ENCODE data around the gene FXYD6.
"Not testable (repeated sequence)": the region's sequence is repeated elsewhere in the genome, so short reads cannot be mapped to it uniquely, and the experiment has no call there.

The FXYD6 gene

DNA sequence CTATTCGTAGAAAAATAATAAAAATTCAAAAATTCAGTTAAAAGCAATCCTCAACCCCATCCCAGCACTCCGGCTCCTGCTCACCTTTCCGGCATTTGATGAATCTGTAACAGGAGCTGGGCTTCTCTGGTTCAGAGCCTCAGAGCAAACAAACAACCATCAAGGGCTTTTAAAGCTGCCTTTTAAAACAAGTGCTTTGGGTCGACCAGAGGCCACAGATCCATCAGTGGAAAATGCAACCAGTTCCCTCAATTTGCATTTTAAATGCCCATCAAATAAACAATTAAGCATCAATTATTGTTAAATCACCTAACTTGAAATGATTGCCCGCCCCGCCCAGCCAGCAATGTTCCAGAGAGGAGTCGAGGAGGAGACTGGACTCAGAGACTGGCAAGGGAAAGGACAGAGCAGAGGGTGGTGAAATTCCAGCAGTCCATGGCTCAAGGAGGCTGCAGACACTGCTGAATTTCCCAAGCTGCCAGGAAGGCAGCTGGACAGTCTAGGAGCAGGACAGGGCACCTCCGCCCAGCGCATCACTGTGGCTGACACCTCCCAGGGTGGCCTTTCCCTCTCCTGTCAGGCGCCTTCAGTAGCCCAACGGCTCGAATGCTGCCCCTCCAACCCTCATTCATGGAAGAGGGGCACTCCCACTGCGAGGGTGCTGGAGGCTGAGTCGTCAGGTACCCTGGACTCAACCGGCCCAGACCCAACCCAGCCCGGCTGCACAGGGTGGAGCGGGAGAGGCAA is 7.5 kb downstream of the FXYD6 start:
- no peak for DNase-seq

DNA sequence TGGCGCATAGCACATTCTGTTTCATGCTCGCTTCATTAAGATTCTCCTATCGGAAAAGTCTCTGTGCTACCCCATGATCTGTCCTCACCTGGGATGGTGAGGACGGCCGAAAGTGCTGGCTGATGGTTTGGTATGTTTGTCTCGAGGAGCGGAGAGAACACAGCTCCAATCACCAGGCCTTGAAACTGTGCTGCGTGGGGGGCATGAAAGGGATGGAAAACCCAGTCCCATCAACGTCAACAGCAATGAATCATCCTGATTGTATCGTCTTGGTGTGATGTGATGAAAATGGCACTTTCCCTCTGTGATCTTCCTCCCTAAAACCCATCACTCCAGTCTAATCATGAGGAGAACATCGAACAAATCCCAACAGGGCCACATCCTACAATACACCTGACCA is 8.4 kb downstream of the FXYD6 start:
- DNase-seq, result no peak

GRCh38 chr11:117866526-117866925 is 9.9 kb downstream of the FXYD6 start:
- no peak for DNase-seq

GRCh38 chr11:117865546-117865945 is 10.9 kb downstream of the FXYD6 start:
- not testable (repeated sequence) for DNase-seq

- no peak for DNase-seq
Measured at GRCh38 chr11:117863383-117863782, 13.1 kb downstream of the FXYD6 start.

GRCh38 chr11:117862753-117863152 is 13.7 kb downstream of the FXYD6 start:
- DNase-seq, result no peak

DNA sequence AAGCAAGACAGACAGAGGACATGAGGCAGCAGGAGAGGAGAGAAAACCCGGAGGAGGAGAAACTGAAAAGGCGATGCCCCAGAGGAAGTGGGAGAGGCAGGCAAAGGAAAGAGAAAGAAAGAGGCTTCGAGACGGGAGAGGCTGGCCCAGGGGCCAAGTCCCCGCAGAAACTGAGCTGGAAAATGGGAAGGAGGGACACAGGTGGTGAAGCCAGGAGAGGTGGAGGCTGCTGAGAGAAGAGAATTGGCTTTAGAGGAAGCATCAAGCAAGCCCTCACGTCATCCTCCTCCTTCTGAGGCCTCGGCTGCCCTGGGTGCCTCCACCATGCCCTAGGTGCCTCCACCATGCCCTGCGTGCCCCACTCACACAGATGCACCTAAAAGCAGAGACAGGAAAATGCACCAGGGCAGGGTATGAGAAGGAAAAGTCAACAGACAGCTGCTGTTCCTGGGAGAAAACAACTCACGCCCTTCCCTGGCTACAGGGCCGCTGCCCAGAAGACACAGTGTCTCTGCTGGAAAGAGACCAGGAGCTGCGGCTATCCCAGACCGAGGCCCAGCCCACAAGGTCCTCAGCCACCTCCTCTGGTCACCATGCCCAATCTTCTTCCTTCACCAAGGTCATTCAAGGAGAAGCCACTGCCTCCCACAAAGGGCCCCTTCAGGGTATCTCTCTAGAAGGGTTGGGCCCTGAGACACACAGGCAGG is 14.3 kb downstream of the FXYD6 start:
- DNase-seq, result no peak

DNA sequence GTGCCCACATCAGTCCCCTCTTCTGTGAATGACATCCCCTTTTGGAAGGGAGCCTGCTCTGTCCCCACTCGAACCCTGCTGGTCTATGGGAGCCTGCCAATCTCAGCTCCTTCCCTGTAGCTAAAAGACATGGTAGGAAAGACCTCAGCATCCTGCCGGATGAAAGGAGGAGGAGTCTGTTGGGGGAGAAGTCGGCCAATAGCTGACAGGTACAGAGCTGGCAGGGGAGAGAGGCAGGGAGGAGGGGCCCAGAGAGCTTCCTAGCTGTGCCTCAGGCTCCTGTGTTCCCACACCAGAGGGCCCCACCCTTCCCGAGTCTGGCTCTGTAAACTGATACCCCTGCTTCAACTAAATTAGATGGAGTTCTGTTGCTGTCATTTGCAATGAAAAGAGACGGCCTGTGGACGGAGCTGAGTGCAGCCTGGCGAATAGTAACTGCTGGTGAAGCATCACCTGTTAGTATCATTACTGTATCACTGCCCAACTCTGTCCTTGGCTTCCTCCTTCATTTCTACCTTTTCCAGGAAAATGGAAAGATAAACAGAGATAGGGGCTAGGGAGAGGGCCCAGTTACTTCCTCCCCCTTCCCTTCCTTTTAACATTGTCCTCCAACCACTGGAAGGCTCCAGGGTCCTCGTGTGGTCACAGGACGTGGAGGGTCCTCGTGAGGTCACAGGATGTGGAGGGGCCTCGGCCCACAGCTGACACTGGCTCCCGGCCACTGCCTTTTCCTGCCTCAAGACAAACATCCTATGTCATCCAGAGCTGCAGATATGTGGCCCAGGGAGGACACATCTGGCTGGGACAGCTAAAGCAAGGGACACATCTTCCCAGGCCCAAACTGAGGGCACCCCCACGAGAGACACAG is 15.1 kb downstream of the FXYD6 start:
- no peak for DNase-seq

- no peak for DNase-seq
Measured at GRCh38 chr11:117860139-117860538, 16.3 kb downstream of the FXYD6 start.

GRCh38 chr11:117859488-117860112 is 16.9 kb downstream of the FXYD6 start:
- no peak for DNase-seq

DNA sequence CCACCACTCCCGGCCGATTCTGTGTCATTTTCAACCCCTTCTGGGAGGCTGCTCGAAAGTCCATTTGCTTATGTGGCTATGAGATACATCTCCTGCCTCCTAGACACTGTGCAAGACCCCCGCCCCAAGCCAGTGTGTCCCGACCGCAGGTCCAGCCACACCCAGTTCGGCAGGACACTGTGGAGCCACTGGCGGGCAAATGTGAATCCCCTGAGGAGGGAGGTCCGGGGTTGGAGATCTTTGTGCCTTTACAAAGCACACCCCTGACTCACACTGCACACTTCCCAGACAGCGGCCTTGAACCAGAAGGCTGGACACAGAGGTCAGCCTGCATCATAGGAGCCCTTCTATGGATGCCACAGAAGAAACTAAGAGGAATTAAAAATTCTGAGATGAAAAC is 17.4 kb downstream of the FXYD6 start:
- DNase-seq, result no peak

GRCh38 chr11:117857734-117858414 is 18.6 kb downstream of the FXYD6 start:
- DNase-seq, result no peak

- no peak for DNase-seq
Measured at GRCh38 chr11:117855912-117856651, 20.4 kb downstream of the FXYD6 start.

DNA sequence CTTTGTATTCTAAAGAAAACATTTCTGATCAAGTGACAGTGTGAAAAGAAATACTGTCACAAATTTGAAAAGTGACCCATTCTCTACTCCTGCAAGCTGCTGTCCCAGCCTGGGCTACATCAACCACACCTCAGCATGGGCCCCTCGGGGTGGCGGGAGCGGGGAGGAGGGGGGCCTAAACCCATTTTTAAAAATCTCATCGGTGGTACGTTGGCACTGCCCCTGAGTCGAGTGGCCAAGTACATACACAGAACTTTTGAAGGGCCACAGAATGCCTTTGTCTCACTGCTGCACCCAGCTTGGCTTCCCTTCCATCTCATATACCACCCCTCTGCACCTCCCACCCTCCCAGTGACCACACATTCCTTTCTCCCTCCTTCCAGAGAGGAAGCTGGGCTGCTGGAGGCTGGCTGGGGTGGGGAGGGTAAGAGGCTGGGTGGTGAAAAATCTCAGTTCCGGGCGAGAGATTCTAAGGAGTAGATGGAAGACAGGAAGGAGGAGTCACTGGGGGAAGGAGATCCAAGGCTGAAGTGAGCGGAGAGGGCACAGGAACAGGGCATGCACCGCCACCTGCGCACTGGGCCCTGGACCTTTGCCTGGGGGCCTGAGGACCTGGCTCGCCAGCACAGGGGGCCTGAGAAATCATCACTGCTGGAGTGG is 21.1 kb downstream of the FXYD6 start:
- DNase-seq, result no peak

DNA sequence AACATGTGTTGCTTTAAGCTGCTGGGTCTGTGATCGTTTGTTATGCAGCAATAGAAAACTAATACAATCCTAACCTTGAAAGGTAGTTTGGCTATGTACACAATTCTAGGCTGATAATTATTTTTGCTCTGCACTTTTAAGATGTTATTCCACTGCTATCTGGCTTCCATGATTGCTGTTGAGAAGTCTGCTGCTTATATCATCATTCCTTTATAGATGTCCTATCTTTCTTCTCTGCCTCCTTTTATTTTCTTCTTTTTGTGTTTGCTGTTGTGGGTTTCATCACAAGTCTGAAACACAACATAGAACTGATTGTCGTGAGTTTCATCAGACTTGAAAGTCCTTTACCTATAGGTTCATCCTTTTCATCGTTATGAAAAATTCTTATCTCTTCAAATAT is 24.1 kb downstream of the FXYD6 start:
- no peak for DNase-seq

DNA sequence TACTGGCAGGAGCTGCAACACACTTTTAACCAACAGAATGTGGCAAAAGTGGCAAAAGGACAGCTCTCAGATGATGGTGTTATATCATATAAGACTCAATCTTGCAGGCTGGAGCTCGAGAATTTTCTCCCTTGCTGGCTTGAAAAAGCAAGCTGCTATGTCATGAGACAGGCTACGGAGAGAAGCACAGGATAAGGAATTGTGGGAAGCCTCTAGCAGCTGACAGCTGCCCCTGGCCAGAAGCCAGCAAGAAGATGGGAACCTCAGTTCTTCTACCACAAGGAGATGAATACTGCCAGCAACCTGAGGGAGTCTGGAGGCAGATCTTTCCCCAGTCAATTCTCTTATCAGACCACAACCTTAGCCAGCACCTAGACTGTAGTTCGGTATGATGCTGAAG is 24.6 kb downstream of the FXYD6 start:
- DNase-seq, result no peak

DNA sequence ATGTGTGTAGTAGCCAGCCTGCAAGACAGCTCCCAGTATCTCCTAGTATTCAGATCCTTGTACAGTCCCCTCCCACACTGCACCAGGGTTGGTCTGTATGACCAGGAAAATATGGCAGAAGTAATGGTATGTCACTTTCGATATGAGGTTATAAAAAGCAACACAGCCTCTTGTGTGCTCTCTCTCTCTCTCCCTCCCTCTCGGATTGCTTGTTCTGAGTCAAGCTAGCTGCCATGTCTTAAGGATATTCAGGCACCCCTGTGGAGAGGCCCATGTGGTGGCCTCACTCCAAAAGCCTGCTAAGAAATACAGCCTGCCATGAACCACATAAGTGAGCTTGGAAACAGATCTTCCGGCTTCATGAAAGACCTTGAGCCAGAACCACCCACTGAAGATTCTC is 25.4 kb downstream of the FXYD6 start:
- no peak for DNase-seq

DNA sequence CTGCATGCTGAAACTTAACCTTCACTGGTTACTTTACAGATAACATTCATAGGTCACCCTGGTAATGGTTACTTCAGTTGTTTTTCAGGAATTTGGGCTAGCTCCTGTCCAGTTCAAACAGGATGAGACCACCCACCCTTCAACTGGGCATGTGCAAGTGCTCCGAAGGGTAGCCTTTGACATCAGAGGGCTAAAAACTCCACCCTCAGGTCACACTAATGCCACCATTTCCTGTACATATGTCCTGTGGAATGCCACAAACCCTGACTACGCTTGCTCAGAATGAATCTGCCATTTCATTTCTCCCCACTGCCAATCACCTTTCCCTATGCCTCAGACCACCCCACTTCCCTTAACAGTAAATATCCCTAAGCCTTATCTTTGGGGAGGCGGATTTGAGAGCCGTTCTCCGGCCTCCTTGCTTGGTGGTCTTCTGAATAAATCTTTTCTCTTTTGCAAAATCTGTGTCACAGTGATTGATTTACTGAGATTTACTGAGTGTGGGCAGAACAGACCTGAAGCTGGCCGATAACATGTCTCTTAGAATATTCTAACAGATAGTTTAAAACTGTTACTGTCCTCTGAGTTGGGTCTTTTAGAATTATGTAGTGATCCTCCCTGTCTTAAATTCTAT is 26.6 kb downstream of the FXYD6 start:
- DNase-seq, result no peak

GRCh38 chr11:117843666-117844484 is 32.6 kb downstream of the FXYD6 start:
- peak; percentile 28 to 74 for DNase-seq

All from NCI-H446 (cell line).